K562 (cell line): ENCODE measurements around the gene C19orf44. TPM values are rescaled to one million over a fixed set of nuclear protein-coding genes. Genes with fewer than 3 reads are reported as not detected.

Experiments
- DDX20 ChIP-seq: fragments of 450-650 bp; IDR thresholded peaks from 2 replicates; pipeline ENCODE4 v1.6.1; 2016; ENCODE audit warnings: missing genetic modification characterization, low read depth, mild to moderate bottlenecking, missing compliant biosample characterization, moderate library complexity
- DEAF1 ChIP-seq: fragments of 450-650 bp; formaldehyde crosslinking; IDR thresholded peaks from 2 replicates; pipeline ENCODE4 v1.4.0; 2020; ENCODE audit warnings: mild to moderate bottlenecking, moderate library complexity
- HMBOX1 ChIP-seq: sonication (generic); IDR thresholded peaks from 2 replicates; pipeline ENCODE4 v1.6.1; 2016
- HMGN3 ChIP-seq: IDR thresholded peaks from 2 replicates; pipeline ENCODE4 v1.6.1; 2011; ENCODE audit warnings: borderline replicate concordance, low read depth, mild to moderate bottlenecking, mixed read lengths, low read length; ENCODE audit not compliant: insufficient read length; ENCODE audit errors: extremely low read depth
- MBD2 ChIP-seq: sonication (generic); IDR thresholded peaks from 2 replicates; pipeline ENCODE4 v1.6.1; 2016; ENCODE audit warnings: low read depth, borderline replicate concordance
- MTA3 ChIP-seq: fragments of 450-650 bp; formaldehyde crosslinking; IDR thresholded peaks from 2 replicates; pipeline ENCODE4 v1.6.1; 2017; ENCODE audit warnings: mild to moderate bottlenecking, borderline replicate concordance
- NELFE ChIP-seq: IDR thresholded peaks from 2 replicates; pipeline ENCODE4 v1.6.1; 2011; ENCODE audit warnings: mild to moderate bottlenecking; ENCODE audit not compliant: insufficient read depth, insufficient read length
- NR0B1 ChIP-seq: fragments of 450-650 bp; IDR thresholded peaks from one replicate; pipeline ENCODE4 v1.6.1; 2018; ENCODE audit warnings: mild to moderate bottlenecking, moderate library complexity; ENCODE audit not compliant: partially characterized antibody
- POLR2AphosphoS2 ChIP-seq: IDR thresholded peaks from 2 replicates; pipeline ENCODE4 v1.6.1; 2012; ENCODE audit warnings: low read length, improper control_type of control experiment
- STAT5A ChIP-seq: IDR thresholded peaks from 2 replicates; pipeline ENCODE4 v1.6.1; 2012; ENCODE audit warnings: low read length, inconsistent platforms, borderline replicate concordance
- TAF15 ChIP-seq: fragments of 200-400 bp; formaldehyde crosslinking; IDR thresholded peaks from 2 replicates; pipeline ENCODE4 v1.6.1; 2017; ENCODE audit warnings: mild to moderate bottlenecking, low read depth, low read length, moderate library complexity
- TEAD2 ChIP-seq: fragments of 450-650 bp; IDR thresholded peaks from 2 replicates; pipeline ENCODE4 v1.6.1; 2016; ENCODE audit warnings: missing genetic modification characterization, control low read depth, missing compliant biosample characterization
- TFE3 ChIP-seq: fragments of 450-650 bp; formaldehyde crosslinking; IDR thresholded peaks from 2 replicates; pipeline ENCODE4 v1.4.0; 2020; ENCODE audit warnings: mild to moderate bottlenecking, mixed read lengths
- VEZF1 ChIP-seq: fragments of 200-800 bp; sonication (Bioruptor generic); IDR thresholded peaks from 2 replicates; pipeline ENCODE4 v1.6.1; 2017; ENCODE audit warnings: missing genetic modification characterization, missing compliant biosample characterization
- ZNF280A ChIP-seq: fragments of 450-650 bp; IDR thresholded peaks from 2 replicates; pipeline ENCODE4 v1.6.1; 2018; ENCODE audit warnings: mild to moderate bottlenecking, low read depth; ENCODE audit not compliant: partially characterized antibody
- ZNF395 ChIP-seq: fragments of 200-800 bp; sonication (Bioruptor generic); IDR thresholded peaks from 2 replicates; pipeline ENCODE4 v1.6.1; 2017; ENCODE audit warnings: missing genetic modification characterization, missing compliant biosample characterization
- polyA plus RNA-seq, 8 experiments: library from polyadenylated mRNA; depleted of rRNA in 4 of 8; stranded (reverse) in 5 of 8; unstranded in 3 of 8; fragments of >200 nt; fragmentation: Nextera tagmentation in 2 of 8; fragmentation: Illumina TruSeq in 1 of 8; extraction: Ambion mirVana in 2 of 8; extraction: Trizol in 1 of 8; gene quantifications; 2 replicates each; pipeline versions ENCODE4 v1.2.1 to v1.2.3, GENCODE V29; 2011 to 2014; ENCODE audit warnings: inconsistent platforms in 1 of 8, missing spikeins in 1 of 8
- total RNA-seq, 7 experiments: library from RNA; depleted of rRNA in 6 of 7; stranded (reverse); fragments of >200 nt in 6 of 7; fragmentation: Illumina TruSeq in 2 of 7; extraction: Trizol in 2 of 7; gene quantifications; 2 replicates each; pipeline versions ENCODE4 v1.2.1 to v1.2.3, GENCODE V29; 2011 to 2021; ENCODE audit warnings: low replicate concordance in 1 of 7

C19orf44 gene
- total and polyA plus RNA-seq, 9 of the 15 experiments (the other 6 are each of a cell fraction or from before 2014, with no cell fraction given), result 0.41 to 7.7 (median 3.5) TPM

- TF ChIP-seq DDX20 (tag) (no peak), MBD2 (no peak), NELFE (no peak), TEAD2 (tag) (0 out of 2 replicates have a peak, but pooled peaks have one; percentile 14), ZNF280A (no peak), HMBOX1 (no peak), VEZF1 (CRISPR knock-in tag) (peak; percentile 77), DEAF1 (CRISPR knock-in tag) (no peak), TAF15 (no peak), TFE3 (no peak; the same call in 1 of the 2 replicates), ZNF395 (CRISPR knock-in tag) (0 out of 2 replicates have a peak, but pooled peaks have one; percentile 54), HMGN3 (no peak), MTA3 (no peak), POLR2AphosphoS2 (no peak), STAT5A (no peak), NR0B1 (no peak)
Observed at GRCh38 chr19:16446724-16447368, 49.3 kb upstream of the C19orf44 start (continued).
